ENCODE data around the gene NUDT1. TPM values are rescaled to one million over a fixed set of nuclear protein-coding genes. Genes with fewer than 3 reads are reported as not detected.

Gene NUDT1
- total and polyA plus RNA-seq, 2 experiments from 2014 or later: 54.5 to 163 TPM

- Mint-ChIP-seq H3K27me3 (ENCODE audit: insufficient read depth, low read depth, poor library complexity) (peaks cover 6% of the 10 kb centered on the region), H3K27ac (peak overlapping the region; percentile 7; the same call in 1 of the 2 replicates), H3K4me3 (no peak overlapping the region), H3K36me3 (ENCODE audit: low read depth) (peaks cover 9% of the 10 kb centered on the region), H3K9me3 (no peaks in the 10 kb centered on the region), H3K4me1 (peaks cover 11% of the 10 kb centered on the region; the same call in 2 of the 3 replicates)
- H3K4me3 ChIP-seq: no peak overlapping the region
- H3K4me2 ChIP-seq: no peak overlapping the region
- H3K27me3 ChIP-seq (ENCODE audit: insufficient read depth): no peaks in the 10 kb centered on the region
- H3K36me3 ChIP-seq (ENCODE audit: insufficient read depth): no peaks in the 10 kb centered on the region
- H2AFZ ChIP-seq: no peak overlapping the region
- peaks cover 27% of the 10 kb centered on the region for H3K79me2 ChIP-seq (replicated peaks; ENCODE audit: insufficient read depth)
- no peaks in the 10 kb centered on the region; the same call in 1 of the 2 replicates for H4K20me1 ChIP-seq (replicated peaks; ENCODE audit: insufficient read depth)
- H3F3A ChIP-seq (replicated peaks; ENCODE audit: low read depth): no peaks in the 10 kb centered on the region
- no peak for ATAC-seq
- no peaks in the 10 kb centered on the region for H3K9me2 ChIP-seq (ENCODE audit: insufficient read depth)
- no peak overlapping the region for H3K27ac ChIP-seq (ENCODE audit: low read depth)
- DNase-seq (ENCODE audit: low spot score): no peak
- H3K4me1 ChIP-seq (ENCODE audit: insufficient read depth): no peaks in the 10 kb centered on the region
- TF ChIP-seq CREB1 (CRISPR knock-in tag; IDR thresholded peaks at IDR 0.05; ENCODE audit: low read depth): no peak
- no peak for TF ChIP-seq EZH2phosphoT487 (IDR thresholded peaks at IDR 0.05; ENCODE audit: unreplicated experiment)
- no peak for TF ChIP-seq JUNB (IDR thresholded peaks at IDR 0.05; ENCODE audit: unreplicated experiment)
- TF ChIP-seq EZH2 (IDR thresholded peaks at IDR 0.05; ENCODE audit: low read depth, unreplicated experiment): no peak
- TF ChIP-seq REST (IDR thresholded peaks at IDR 0.05; ENCODE audit: unreplicated experiment): no peak
- no peak for TF ChIP-seq ZNF462 (CRISPR knock-in tag; IDR thresholded peaks at IDR 0.05)
- no peak for TF ChIP-seq CTCF (conservative IDR thresholded peaks at IDR 0.05; ENCODE audit: low read depth in 2 of 2)
- no peak for TF ChIP-seq ZNF331 (CRISPR knock-in tag; IDR thresholded peaks at IDR 0.05; ENCODE audit: low read depth)
- TF ChIP-seq POLR2AphosphoS5 (IDR thresholded peaks at IDR 0.05; ENCODE audit: low read depth): no peak
- no peak for TF ChIP-seq ZNF114 (CRISPR knock-in tag; IDR thresholded peaks at IDR 0.05)
- TF ChIP-seq STAT1 (IDR thresholded peaks at IDR 0.05; ENCODE audit: unreplicated experiment): no peak
- TF ChIP-seq ETS1 (IDR thresholded peaks at IDR 0.05): no peak
Measured at GRCh38 chr7:2278026-2278425, 36.0 kb downstream of the NUDT1 start.

All from GM23338 (cell line).